H1 (cell line): ENCODE results near the gene LPAR2.

Experiments used
- POLR2A ChIP-seq, 2 experiments: IDR thresholded peaks; 1 replicate in 1 of 2; 2 replicates in 1 of 2; pipeline ENCODE4 v1.6.1; 2011; ENCODE audit warnings: low read depth in 2 of 2, low read length in 2 of 2, mild to moderate bottlenecking in 2 of 2; ENCODE audit errors: control extremely low read depth in 1 of 2
- RFX5 ChIP-seq: IDR thresholded peaks from 2 replicates; pipeline ENCODE4 v1.6.1; 2011; ENCODE audit warnings: low read depth, low read length, improper control_type of control experiment, borderline replicate concordance
- TF ChIP-seq, protein P1 (sequence below), 3 experiments: IDR thresholded peaks; 1 replicate in 2 of 3; 2 replicates in 1 of 3; pipeline versions ENCODE4 v1.5.1 to v1.6.1; 2011; ENCODE audit warnings: low read length in 3 of 3, mild to moderate bottlenecking in 3 of 3, inconsistent platforms in 2 of 3, low read depth in 1 of 3, moderate library complexity in 1 of 3; ENCODE audit not compliant: insufficient read depth in 1 of 3; ENCODE audit errors: control extremely low read depth in 1 of 3

DNA sequence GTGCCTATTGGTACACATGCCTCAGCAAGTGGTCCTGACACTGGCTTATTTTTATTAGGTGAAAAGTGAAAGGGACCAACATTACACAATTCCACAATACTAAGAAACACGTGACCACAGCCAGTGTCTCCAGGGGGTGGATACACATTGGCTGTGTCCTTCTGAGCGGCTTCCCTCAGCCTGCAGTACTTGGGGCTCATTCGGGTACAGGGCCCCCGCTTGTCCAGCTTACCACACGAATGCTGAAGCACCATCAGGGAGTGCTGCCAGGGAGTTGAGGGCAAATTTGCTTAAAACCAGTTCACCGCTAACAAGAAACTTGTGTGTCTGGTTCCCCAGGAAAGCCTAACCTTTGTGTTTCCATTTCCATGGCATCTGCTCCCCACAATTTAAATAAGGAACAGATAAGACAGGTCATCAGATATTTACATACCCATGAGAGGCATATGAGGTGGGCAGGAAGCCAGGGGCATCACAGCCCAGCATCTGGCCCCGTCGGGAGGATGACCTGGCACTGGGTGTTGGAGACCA is 32.8 kb downstream of the LPAR2 start:
- TF ChIP-seq POLR2A (IDR thresholded peaks at IDR 0.05; ENCODE audit: control extremely low read depth in 1 of 2, low read depth in 2 of 2, low read length in 2 of 2) (no peak), RFX5 (no peak)
- TF ChIP-seq, protein P1, sequence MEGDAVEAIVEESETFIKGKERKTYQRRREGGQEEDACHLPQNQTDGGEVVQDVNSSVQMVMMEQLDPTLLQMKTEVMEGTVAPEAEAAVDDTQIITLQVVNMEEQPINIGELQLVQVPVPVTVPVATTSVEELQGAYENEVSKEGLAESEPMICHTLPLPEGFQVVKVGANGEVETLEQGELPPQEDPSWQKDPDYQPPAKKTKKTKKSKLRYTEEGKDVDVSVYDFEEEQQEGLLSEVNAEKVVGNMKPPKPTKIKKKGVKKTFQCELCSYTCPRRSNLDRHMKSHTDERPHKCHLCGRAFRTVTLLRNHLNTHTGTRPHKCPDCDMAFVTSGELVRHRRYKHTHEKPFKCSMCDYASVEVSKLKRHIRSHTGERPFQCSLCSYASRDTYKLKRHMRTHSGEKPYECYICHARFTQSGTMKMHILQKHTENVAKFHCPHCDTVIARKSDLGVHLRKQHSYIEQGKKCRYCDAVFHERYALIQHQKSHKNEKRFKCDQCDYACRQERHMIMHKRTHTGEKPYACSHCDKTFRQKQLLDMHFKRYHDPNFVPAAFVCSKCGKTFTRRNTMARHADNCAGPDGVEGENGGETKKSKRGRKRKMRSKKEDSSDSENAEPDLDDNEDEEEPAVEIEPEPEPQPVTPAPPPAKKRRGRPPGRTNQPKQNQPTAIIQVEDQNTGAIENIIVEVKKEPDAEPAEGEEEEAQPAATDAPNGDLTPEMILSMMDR (IDR thresholded peaks at IDR 0.05; ENCODE audit: control extremely low read depth in 1 of 3, insufficient read depth in 1 of 3, low read depth in 1 of 3, low read length in 3 of 3), result no peak
